Astrocyte (in vitro differentiated cells and primary cell): ENCODE results near the gene KRT83. TPM values are rescaled to one million over a fixed set of nuclear protein-coding genes. Genes with fewer than 3 reads are reported as not detected.
"Not testable (repeated sequence)": the region's sequence is repeated elsewhere in the genome, so short reads cannot be mapped to it uniquely, and the experiment has no call there.

Experiments
- DNase-seq: peaks from one replicate; pipeline ENCODE4 v3.0.0-alpha.2; 2010; ENCODE audit warnings: low read depth
- FAIRE-seq: peaks from 2 replicates; lab custom pipeline; 2011; peaks lifted over from hg19 to GRCh38; lab: Jason Lieb, UNC
- H2AFZ ChIP-seq: 2 replicates; pipeline ENCODE4 v1.6.0; 2012; ENCODE audit warnings: low read depth, low read length, inconsistent platforms
- H3K27ac ChIP-seq: 2 replicates; pipeline ENCODE4 v1.5.1; 2011; ENCODE audit warnings: low read depth, low read length, inconsistent platforms
- H3K27me3 ChIP-seq: 2 replicates; pipeline ENCODE4 v1.6.0; 2011; ENCODE audit warnings: low read length, inconsistent platforms; ENCODE audit not compliant: insufficient read depth
- H3K36me3 ChIP-seq: 2 replicates; pipeline ENCODE4 v1.5.1; 2011; ENCODE audit warnings: low read length, inconsistent platforms; ENCODE audit not compliant: insufficient read depth
- H3K4me1 ChIP-seq: 2 replicates; pipeline ENCODE4 v1.5.1; 2011; ENCODE audit warnings: low read length, inconsistent platforms; ENCODE audit not compliant: insufficient read depth
- H3K4me2 ChIP-seq: 2 replicates; pipeline ENCODE4 v1.6.0; 2012; ENCODE audit warnings: low read length, inconsistent platforms
- H3K4me3 ChIP-seq: 2 replicates; pipeline ENCODE4 v1.5.1; 2011; ENCODE audit warnings: low read depth, mild to moderate bottlenecking, low read length, inconsistent platforms; ENCODE audit not compliant: insufficient read depth
- H3K79me2 ChIP-seq: 2 replicates; pipeline ENCODE4 v1.6.0; 2012; ENCODE audit warnings: mild to moderate bottlenecking, low read length, inconsistent platforms; ENCODE audit not compliant: insufficient read depth
- H3K9ac ChIP-seq: 2 replicates; pipeline ENCODE4 v1.6.0; 2012; ENCODE audit warnings: mild to moderate bottlenecking, low read length, inconsistent platforms
- H3K9me3 ChIP-seq: 2 replicates; pipeline ENCODE4 v1.5.1; 2012; ENCODE audit warnings: low read depth, mild to moderate bottlenecking, low read length, inconsistent platforms; ENCODE audit not compliant: insufficient read depth
- H4K20me1 ChIP-seq: 2 replicates; pipeline ENCODE4 v1.6.0; 2012; ENCODE audit warnings: low read length, inconsistent platforms; ENCODE audit not compliant: insufficient read depth
- H3K27ac Mint-ChIP-seq: one replicate; pipeline ENCODE4 v1.8.0; 2021; ENCODE audit warnings: mild to moderate bottlenecking, mixed read lengths; ENCODE audit not compliant: unreplicated experiment
- H3K27me3 Mint-ChIP-seq: one replicate; pipeline ENCODE4 v1.8.0; 2021; ENCODE audit warnings: low read depth, mixed read lengths; ENCODE audit not compliant: unreplicated experiment
- H3K36me3 Mint-ChIP-seq: one replicate; pipeline ENCODE4 v1.8.0; 2021; ENCODE audit warnings: low read depth, mixed read lengths; ENCODE audit not compliant: unreplicated experiment
- H3K4me1 Mint-ChIP-seq: one replicate; pipeline ENCODE4 v1.8.0; 2021; ENCODE audit warnings: low read depth, mixed read lengths; ENCODE audit not compliant: unreplicated experiment
- H3K4me3 Mint-ChIP-seq: one replicate; pipeline ENCODE4 v1.8.0; 2021; ENCODE audit warnings: mild to moderate bottlenecking, moderate library complexity, mixed read lengths; ENCODE audit not compliant: unreplicated experiment
- H3K9me3 Mint-ChIP-seq: one replicate; pipeline ENCODE4 v1.8.0; 2021; ENCODE audit warnings: mild to moderate bottlenecking, mixed read lengths; ENCODE audit not compliant: unreplicated experiment
- CTCF ChIP-seq: IDR thresholded peaks from 2 replicates; pipeline ENCODE4 v1.5.1; 2011; ENCODE audit warnings: low read depth, mild to moderate bottlenecking, inconsistent platforms, low read length, moderate library complexity; ENCODE audit not compliant: insufficient read depth
- EZH2 ChIP-seq: IDR thresholded peaks from 2 replicates; pipeline ENCODE4 v1.6.1; 2012; ENCODE audit warnings: mild to moderate bottlenecking, low read length, inconsistent platforms; ENCODE audit not compliant: insufficient read depth
- total RNA-seq: library from RNA; stranded (reverse); gene quantifications from 2 replicates; pipeline ENCODE4 v1.2.1, GENCODE V29; 2021

Gene KRT83
- total RNA-seq, 1 donor from 2014 or later, result not detected

- not testable (repeated sequence) for H3K4me2 ChIP-seq, H3K9me3 ChIP-seq, H3K36me3 ChIP-seq, H3K9me3 Mint-ChIP-seq, H4K20me1 ChIP-seq, H3K79me2 ChIP-seq, H3K27ac Mint-ChIP-seq, DNase-seq, FAIRE-seq, H3K4me1 ChIP-seq, H2AFZ ChIP-seq, H3K36me3 Mint-ChIP-seq, H3K4me3 ChIP-seq, H3K4me3 Mint-ChIP-seq, H3K4me1 Mint-ChIP-seq, H3K9ac ChIP-seq, H3K27ac ChIP-seq
- peaks cover 18% of the 10 kb centered on the region for H3K27me3 ChIP-seq
- peaks cover 59% of the 10 kb centered on the region for H3K27me3 Mint-ChIP-seq
These were observed 19.5 kb downstream of the KRT83 start for GRCh38 chr12:52301721-52302120.

- Histone ChIP-seq H3K9ac (no peak overlapping the region), H4K20me1 (no peaks in the 10 kb centered on the region), H2AFZ (no peak overlapping the region), H3K36me3 (no peaks in the 10 kb centered on the region), H3K4me1 (no peaks in the 10 kb centered on the region), H3K27ac (no peak overlapping the region), H3K4me2 (no peak overlapping the region), H3K4me3 (no peak overlapping the region), H3K27me3 (peaks cover 18% of the 10 kb centered on the region), H3K79me2 (no peaks in the 10 kb centered on the region), H3K9me3 (no peaks in the 10 kb centered on the region)
- Mint-ChIP-seq H3K36me3 (no peaks in the 10 kb centered on the region), H3K9me3 (peaks cover 7% of the 10 kb centered on the region), H3K27ac (no peak overlapping the region), H3K27me3 (peaks cover 58% of the 10 kb centered on the region), H3K4me1 (peaks cover 8% of the 10 kb centered on the region), H3K4me3 (no peak overlapping the region)
- DNase-seq (no peak), FAIRE-seq (no peak)
- TF ChIP-seq CTCF (no peak), EZH2 (no peak)
These were observed 20.2 kb downstream of the KRT83 start for GRCh38 chr12:52300796-52301691.

- peaks cover 8% of the 10 kb centered on the region for H3K9me3 Mint-ChIP-seq
- no peak overlapping the region for H2AFZ ChIP-seq
- H3K27me3 Mint-ChIP-seq, result peaks cover 57% of the 10 kb centered on the region
- H3K4me3 Mint-ChIP-seq, result no peak overlapping the region
- no peak overlapping the region for H3K4me3 ChIP-seq
- no peaks in the 10 kb centered on the region for H3K36me3 Mint-ChIP-seq
- H3K4me2 ChIP-seq, result no peak overlapping the region
- H3K27me3 ChIP-seq, result peaks cover 23% of the 10 kb centered on the region
- no peaks in the 10 kb centered on the region for H4K20me1 ChIP-seq
- H3K9ac ChIP-seq, result no peak overlapping the region
- no peaks in the 10 kb centered on the region for H3K9me3 ChIP-seq
- no peak overlapping the region for H3K27ac ChIP-seq
- DNase-seq (no peak), FAIRE-seq (no peak)
- no peaks in the 10 kb centered on the region for H3K36me3 ChIP-seq
- peaks cover 2% of the 10 kb centered on the region for H3K4me1 Mint-ChIP-seq
- no peak overlapping the region for H3K27ac Mint-ChIP-seq
- H3K4me1 ChIP-seq, result no peaks in the 10 kb centered on the region
- no peaks in the 10 kb centered on the region for H3K79me2 ChIP-seq
- no peak for TF ChIP-seq CTCF
- TF ChIP-seq EZH2, result no peak
These were observed 22.5 kb downstream of the KRT83 start for GRCh38 chr12:52298677-52299190.
